HepG2 (cell line): Measurements from ENCODE around the gene ZCCHC24. TPM values are rescaled to one million over a fixed set of nuclear protein-coding genes. Genes with fewer than 3 reads are reported as not detected.
A peak's percentile ranks its signal among the peaks of the same experiment; 100 is the strongest.

Experiments used
- ATF3 ChIP-seq: sonication (generic); formaldehyde crosslinking; IDR thresholded peaks from 2 replicates; pipeline ENCODE4 v1.4.0; 2020; ENCODE audit warnings: missing genetic modification reagents
- CSRNP1 ChIP-seq: sonication (generic); formaldehyde crosslinking; IDR thresholded peaks from 2 replicates; pipeline ENCODE4 v1.8.1; 2023; ENCODE audit warnings: mild to moderate bottlenecking, missing genetic modification reagents
- DZIP1 ChIP-seq: sonication (generic); formaldehyde crosslinking; IDR thresholded peaks from 2 replicates; pipeline ENCODE4 v1.5.0; 2020; ENCODE audit warnings: mild to moderate bottlenecking, missing genetic modification reagents
- ETV6 ChIP-seq: sonication (generic); formaldehyde crosslinking; conservative IDR thresholded peaks from 2 replicates; pipeline ENCODE4 v1.4.0; 2020; ENCODE audit warnings: missing genetic modification reagents
- KAT7 ChIP-seq: IDR thresholded peaks from 2 replicates; pipeline ENCODE4 v1.6.1; 2018; ENCODE audit warnings: borderline replicate concordance, missing compliant biosample characterization
- KMT2A ChIP-seq: sonication (generic); formaldehyde crosslinking; IDR thresholded peaks from 2 replicates; pipeline ENCODE4 v1.4.0; 2020; ENCODE audit warnings: missing genetic modification reagents
- MAX ChIP-seq: IDR thresholded peaks from 2 replicates; pipeline ENCODE4 v1.6.1; 2012; ENCODE audit warnings: inconsistent platforms
- MEIS1 ChIP-seq: sonication (generic); formaldehyde crosslinking; IDR thresholded peaks from 2 replicates; pipeline ENCODE4 v1.9.0; 2021; ENCODE audit warnings: mild to moderate bottlenecking, missing genetic modification reagents, moderate library complexity, borderline replicate concordance
- MTF1 ChIP-seq: sonication (generic); formaldehyde crosslinking; IDR thresholded peaks from 2 replicates; pipeline ENCODE4 v1.5.0; 2020; ENCODE audit warnings: missing genetic modification reagents
- MXD3 ChIP-seq: IDR thresholded peaks from 2 replicates; pipeline ENCODE4 v1.6.1; 2016; ENCODE audit warnings: mild to moderate bottlenecking, missing biosample characterization, missing genetic modification reagents
- NCOA1 ChIP-seq: sonication (generic); formaldehyde crosslinking; IDR thresholded peaks from 2 replicates; pipeline ENCODE4 v1.9.0; 2021; ENCODE audit warnings: missing genetic modification reagents
- PHF21A ChIP-seq: sonication (generic); formaldehyde crosslinking; IDR thresholded peaks from 2 replicates; pipeline ENCODE4 v1.5.0; 2020; ENCODE audit warnings: mild to moderate bottlenecking, missing genetic modification reagents
- RBFOX2 ChIP-seq: fragments of 200-400 bp; formaldehyde crosslinking; IDR thresholded peaks from 2 replicates; pipeline ENCODE4 v1.6.1; 2017; ENCODE audit warnings: low read depth, mild to moderate bottlenecking, low read length
- ZBTB39 ChIP-seq: sonication (generic); formaldehyde crosslinking; IDR thresholded peaks from 2 replicates; pipeline ENCODE4 v1.5.0; 2020; ENCODE audit warnings: missing genetic modification reagents
- ZNF142 ChIP-seq: sonication (generic); formaldehyde crosslinking; IDR thresholded peaks from 2 replicates; pipeline ENCODE4 v1.4.0; 2020; ENCODE audit warnings: missing genetic modification reagents
- ZNF501 ChIP-seq: sonication (generic); formaldehyde crosslinking; IDR thresholded peaks from 2 replicates; pipeline ENCODE4 v1.5.1; 2020; ENCODE audit warnings: mild to moderate bottlenecking, moderate library complexity, missing genetic modification reagents
- ZNF816 ChIP-seq: sonication (generic); formaldehyde crosslinking; IDR thresholded peaks from 2 replicates; pipeline ENCODE4 v1.8.0; 2022; ENCODE audit warnings: missing genetic modification reagents, mild to moderate bottlenecking, borderline replicate concordance
- polyA plus RNA-seq, 8 experiments: library from polyadenylated mRNA; depleted of rRNA in 3 of 8; stranded (reverse) in 7 of 8; unstranded in 1 of 8; fragments of >200 nt; fragmentation: Illumina TruSeq in 4 of 8; extraction: Trizol in 4 of 8; gene quantifications; 2 replicates each; pipeline versions ENCODE4 v1.2.1 to v1.2.3, GENCODE V29; 2011 to 2016; ENCODE audit warnings: low read depth in 4 of 8, missing spikeins in 1 of 8, mixed read lengths in 1 of 8; ENCODE audit not compliant: insufficient read depth in 1 of 8
- total RNA-seq, 5 experiments: library from RNA; depleted of rRNA; stranded (reverse); fragments of >200 nt; fragmentation: Illumina TruSeq; extraction: Trizol; gene quantifications; 2 replicates each; pipeline ENCODE4 v1.2.3, GENCODE V29; 2016; ENCODE audit warnings: low read depth in 1 of 5

Gene ZCCHC24
- total and polyA plus RNA-seq, 2 of the 13 experiments (the other 11 are each of a cell fraction or from before 2014, with no cell fraction given), result 3.1 to 7.9 TPM

GRCh38 chr10:79430936-79431335 is 14.5 kb downstream of the ZCCHC24 start (continued):
- TF ChIP-seq ZNF142 (CRISPR knock-in tag), result no peak
- no peak for TF ChIP-seq NCOA1 (CRISPR knock-in tag)
- no peak for TF ChIP-seq ETV6
- no peak for TF ChIP-seq ZNF816 (CRISPR knock-in tag)
- no peak for TF ChIP-seq MEIS1
- no peak for TF ChIP-seq KAT7
- no peak for TF ChIP-seq CSRNP1 (CRISPR knock-in tag)
- TF ChIP-seq ZNF501 (CRISPR knock-in tag), result 0 out of 2 replicates have a peak, but pooled peaks have one; percentile 14
- TF ChIP-seq KMT2A (CRISPR knock-in tag), result no peak
- TF ChIP-seq MAX, result 0 out of 2 replicates have a peak, but pooled peaks have one; percentile 25
- TF ChIP-seq ATF3, result no peak
- TF ChIP-seq MXD3, result no peak
- TF ChIP-seq DZIP1, result no peak
- no peak for TF ChIP-seq ZBTB39 (CRISPR knock-in tag)
- TF ChIP-seq PHF21A (CRISPR knock-in tag), result no peak
- no peak for TF ChIP-seq MTF1
- no peak for TF ChIP-seq RBFOX2
